ENCODE data around the gene NAA80.
A peak's percentile ranks its signal among the peaks of the same experiment; 100 is the strongest.

DNA sequence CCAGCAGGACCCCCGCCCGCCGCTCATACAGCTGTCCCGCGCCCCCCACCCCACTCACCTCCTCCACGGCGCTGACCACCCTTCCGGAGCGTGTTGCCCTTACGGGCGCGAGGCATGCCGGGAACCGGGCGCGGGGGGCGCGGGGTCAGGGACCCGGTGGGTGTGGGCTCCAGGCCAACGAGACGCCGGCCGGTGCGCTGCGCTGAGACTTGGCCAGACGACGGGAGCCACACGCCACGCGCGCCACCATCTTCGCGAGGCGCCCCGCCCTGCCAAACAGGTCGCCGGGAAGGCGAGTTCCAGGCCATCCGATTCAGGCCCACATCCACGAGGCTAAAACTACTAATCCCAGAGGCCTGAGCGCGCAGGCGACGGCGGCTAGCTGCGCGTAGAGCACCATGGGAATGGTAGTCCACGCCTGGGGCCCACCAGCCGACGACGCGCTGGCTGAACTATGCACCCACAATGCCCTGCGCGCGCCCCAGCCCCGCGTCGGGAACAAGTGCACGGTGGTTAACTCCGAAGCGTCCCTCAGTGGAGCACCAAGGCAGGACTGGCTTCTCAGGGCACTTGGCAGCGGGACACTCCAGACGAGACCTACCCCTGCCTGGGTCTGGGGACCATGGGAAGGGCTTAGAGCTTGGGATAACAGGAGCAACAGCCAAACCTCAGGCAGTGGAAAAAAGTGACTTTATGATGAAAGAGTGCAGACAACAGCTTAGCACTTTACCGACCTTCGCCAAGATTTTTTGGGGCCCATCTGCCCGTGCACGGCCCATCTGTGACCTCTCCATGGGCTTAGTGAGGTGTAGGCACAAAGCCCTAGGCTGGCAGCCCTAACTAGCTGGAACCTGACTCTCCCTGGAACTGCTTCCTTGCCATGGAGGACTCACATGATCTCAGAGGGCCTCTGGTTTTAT, 6.8 kb downstream of the NAA80 start, which contains the start of gene IFRD2:
- TF ChIP-seq CEBPB (IDR thresholded peaks at IDR 0.05; ENCODE audit: low read depth, low read length) (no peak), CBX5 (IDR thresholded peaks at IDR 0.05; ENCODE audit: low read depth, low read length) (no peak), TEAD4 (IDR thresholded peaks at IDR 0.05; ENCODE audit: low read depth, low read length) (peak; percentile 38), POLR2A (IDR thresholded peaks at IDR 0.05; ENCODE audit: control extremely low read depth in 1 of 2, low read depth in 2 of 2, low read length in 2 of 2) (peak in 1 of 2 experiments; percentile 73; a peak in 2 of 3 replicates)

All from H1 (cell line).